ENCODE measurements around the gene SDF4. TPM values are rescaled to one million over a fixed set of nuclear protein-coding genes. Genes with fewer than 3 reads are reported as not detected.

The SDF4 gene
- total and polyA plus RNA-seq, 2 of the 4 experiments (the other 2 are of a cell fraction), result 57.0 to 250 TPM

GRCh38 chr1:1238702-1239178 lies 6.9 kb upstream of the SDF4 start:
- Histone ChIP-seq H3K56ac (ENCODE audit: extremely low read depth, insufficient read depth, low read length) (no peak overlapping the region), H3K79me1 (ENCODE audit: low read depth in 1 of 2, low read length in 2 of 2) (peaks cover 3 to 23% of the 10 kb centered on the region in 2 experiments; a peak in 3 of 4 replicates), H2AFZ (replicated peaks; ENCODE audit: low read length, poor library complexity) (no peak overlapping the region), H3K9me1 (ENCODE audit: insufficient read depth, low read length) (no peaks in the 10 kb centered on the region), H2AK9ac (replicated peaks; ENCODE audit: low read depth, low read length, poor library complexity) (peak overlapping the region; percentile 37), H2BK20ac (ENCODE audit: low read depth, low read length) (no peak overlapping the region), H4K8ac (ENCODE audit: low read depth in 2 of 2, low read length in 2 of 2) (no peak overlapping the region), H2AK5ac (ENCODE audit: low read depth, low read length) (peak overlapping the region; percentile 70; the same call in 1 of the 2 replicates), H3K27me3 (ENCODE audit: control insufficient read depth, insufficient read depth, low read length) (no peaks in the 10 kb centered on the region), H3K4ac (ENCODE audit: low read depth, low read length) (no peak overlapping the region), H2BK120ac (ENCODE audit: low read depth, low read length) (no peak overlapping the region), H4K5ac (ENCODE audit: low read depth, low read length) (no peak overlapping the region), H3K4me2 (ENCODE audit: low read depth, low read length) (no peak overlapping the region), H4K20me1 (ENCODE audit: insufficient read depth, low read length) (no peaks in the 10 kb centered on the region), H3K4me3 (ENCODE audit: insufficient read depth, low read depth, low read length) (no peak overlapping the region), H4K91ac (ENCODE audit: insufficient read depth, low read depth, low read length) (no peak overlapping the region), H3K14ac (replicated peaks; ENCODE audit: low read depth, low read length) (no peak overlapping the region), H2BK15ac (ENCODE audit: low read depth, low read length) (no peak overlapping the region), H3K4me1 (ENCODE audit: control insufficient read depth, insufficient read depth, low read length) (peaks cover 14% of the 10 kb centered on the region), H3K36me3 (ENCODE audit: control insufficient read depth, insufficient read depth, low read length) (peaks cover 2% of the 10 kb centered on the region; the same call in 1 of the 2 replicates), H3K9ac (ENCODE audit: low read depth, low read length) (no peak overlapping the region), H2BK5ac (ENCODE audit: low read depth, low read length, poor library complexity, severe bottlenecking) (no peak overlapping the region), H3K9me3 (ENCODE audit: control insufficient read depth, insufficient read depth, low read length) (no peaks in the 10 kb centered on the region), H3K27ac (ENCODE audit: insufficient read depth, low read length) (no peak overlapping the region), H3K18ac (ENCODE audit: low read depth, low read length) (no peak overlapping the region), H3K23ac (ENCODE audit: low read depth, low read length) (no peak overlapping the region)
- intact Hi-C loops (cut with micrococcal nuclease), result no loop called here
- in situ Hi-C loops (cut with MboI; ENCODE audit: low sequenced_read_pairs), result no loop called here
- ATAC-seq (ENCODE audit: low read depth), result no peak
- no peak for DNase-seq
- ChIA-PET POLR2A (ENCODE audit: unreplicated experiment) (interaction anchor here (0.5 kb wide), 1 partner anchor 30 kb away, joined by 3 read pairs; no protein-coding TSS in a partner anchor), CTCF (no interaction called here)
- TF ChIP-seq ELK1 (IDR thresholded peaks at IDR 0.05; ENCODE audit: borderline replicate concordance, low read depth, low read length), result no peak
- TF ChIP-seq CTCF (conservative IDR thresholded peaks at IDR 0.05; ENCODE audit: low read depth, low read length), result no peak
- TF ChIP-seq RFX5 (IDR thresholded peaks at IDR 0.05; ENCODE audit: low read depth, low read length), result no peak
- no peak for TF ChIP-seq NFE2L2 (IDR thresholded peaks at IDR 0.05; ENCODE audit: low read depth, low read length)
- no peak for TF ChIP-seq MAFK (IDR thresholded peaks at IDR 0.05; ENCODE audit: low read depth, low read length)
- no peak for TF ChIP-seq CEBPB (IDR thresholded peaks at IDR 0.05; ENCODE audit: low read depth, low read length)
- TF ChIP-seq SMC3 (IDR thresholded peaks at IDR 0.05; ENCODE audit: low read depth, low read length), result no peak
- no peak for TF ChIP-seq POLR2A (IDR thresholded peaks at IDR 0.05; ENCODE audit: low read depth, low read length)
- no peak for TF ChIP-seq USF2 (IDR thresholded peaks at IDR 0.05; ENCODE audit: low read depth, low read length)
- dilution Hi-C loops (cut with HindIII; ENCODE audit: low sequenced_read_pairs, unreplicated experiment), result no loop called here
- 81% methylated on average over 9 of the region's 19 CpGs; no CpG with 5 or more reads in 1 of the 2 experiments for WGBS, 2 experiments (ENCODE audit: extremely low coverage in 2 of 2, insufficient read length in 1 of 2)
- BruUV-seq (replicated peaks), result no TSS peak

All from IMR-90 (cell line).